Loucy (cell line): ENCODE measurements around the gene TENM3.

ENCODE experiments used
- CTCF ChIP-seq: fragments of 200-600 bp; sonication (generic); conservative IDR thresholded peaks from 2 replicates; pipeline ENCODE4 v1.5.1; 2014; ENCODE audit warnings: mild to moderate bottlenecking, antibody characterized with exemption, low read length
- EZH2phosphoT487 ChIP-seq: fragments of 200-600 bp; IDR thresholded peaks from 2 replicates; pipeline ENCODE4 v1.6.1; 2018; ENCODE audit warnings: antibody characterized with exemption, mild to moderate bottlenecking, moderate library complexity, borderline replicate concordance

GRCh38 chr4:182765987-182766856 is 523.0 kb downstream of the TENM3 start:
- TF ChIP-seq CTCF (no peak), EZH2phosphoT487 (no peak)
